ENCODE results near the gene WDR12. TPM values are rescaled to one million over a fixed set of nuclear protein-coding genes. Genes with fewer than 3 reads are reported as not detected.

The WDR12 gene
- total RNA-seq, 1 donor from 2014 or later, result 33.5 TPM

DNA sequence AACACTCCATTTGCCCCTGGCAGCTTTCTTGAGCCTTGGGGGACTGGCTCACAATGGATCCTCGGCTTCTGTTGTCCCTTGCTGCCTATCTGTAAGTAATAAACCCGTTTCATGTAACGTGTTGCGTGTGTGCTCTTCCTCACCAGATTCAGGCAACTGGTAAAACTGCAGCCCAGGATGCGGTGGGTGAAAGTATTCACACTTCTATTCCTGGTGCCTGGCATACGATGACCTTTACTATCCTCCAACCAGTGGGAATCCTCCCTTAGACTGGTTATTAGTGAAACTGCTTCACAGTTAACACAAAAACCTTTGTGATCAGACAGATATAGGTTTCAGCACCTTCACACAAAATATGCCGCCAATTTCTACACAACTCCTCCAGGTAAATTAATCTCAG is 26.3 kb downstream of the WDR12 start:
- Mint-ChIP-seq H3K9me3 (ENCODE audit: unreplicated experiment) (no peaks in the 10 kb centered on the region), H3K36me3 (ENCODE audit: low read depth, unreplicated experiment) (no peaks in the 10 kb centered on the region), H3K4me3 (ENCODE audit: unreplicated experiment) (no peak overlapping the region), H3K4me1 (ENCODE audit: unreplicated experiment) (peaks cover 4% of the 10 kb centered on the region), H3K27ac (ENCODE audit: unreplicated experiment) (no peak overlapping the region), H3K27me3 (ENCODE audit: unreplicated experiment) (no peaks in the 10 kb centered on the region)
- no peak for DNase-seq (ENCODE audit: low spot score)
- TF ChIP-seq, protein P1, sequence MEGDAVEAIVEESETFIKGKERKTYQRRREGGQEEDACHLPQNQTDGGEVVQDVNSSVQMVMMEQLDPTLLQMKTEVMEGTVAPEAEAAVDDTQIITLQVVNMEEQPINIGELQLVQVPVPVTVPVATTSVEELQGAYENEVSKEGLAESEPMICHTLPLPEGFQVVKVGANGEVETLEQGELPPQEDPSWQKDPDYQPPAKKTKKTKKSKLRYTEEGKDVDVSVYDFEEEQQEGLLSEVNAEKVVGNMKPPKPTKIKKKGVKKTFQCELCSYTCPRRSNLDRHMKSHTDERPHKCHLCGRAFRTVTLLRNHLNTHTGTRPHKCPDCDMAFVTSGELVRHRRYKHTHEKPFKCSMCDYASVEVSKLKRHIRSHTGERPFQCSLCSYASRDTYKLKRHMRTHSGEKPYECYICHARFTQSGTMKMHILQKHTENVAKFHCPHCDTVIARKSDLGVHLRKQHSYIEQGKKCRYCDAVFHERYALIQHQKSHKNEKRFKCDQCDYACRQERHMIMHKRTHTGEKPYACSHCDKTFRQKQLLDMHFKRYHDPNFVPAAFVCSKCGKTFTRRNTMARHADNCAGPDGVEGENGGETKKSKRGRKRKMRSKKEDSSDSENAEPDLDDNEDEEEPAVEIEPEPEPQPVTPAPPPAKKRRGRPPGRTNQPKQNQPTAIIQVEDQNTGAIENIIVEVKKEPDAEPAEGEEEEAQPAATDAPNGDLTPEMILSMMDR (IDR thresholded peaks at IDR 0.05; ENCODE audit: unreplicated experiment), result no peak

DNA sequence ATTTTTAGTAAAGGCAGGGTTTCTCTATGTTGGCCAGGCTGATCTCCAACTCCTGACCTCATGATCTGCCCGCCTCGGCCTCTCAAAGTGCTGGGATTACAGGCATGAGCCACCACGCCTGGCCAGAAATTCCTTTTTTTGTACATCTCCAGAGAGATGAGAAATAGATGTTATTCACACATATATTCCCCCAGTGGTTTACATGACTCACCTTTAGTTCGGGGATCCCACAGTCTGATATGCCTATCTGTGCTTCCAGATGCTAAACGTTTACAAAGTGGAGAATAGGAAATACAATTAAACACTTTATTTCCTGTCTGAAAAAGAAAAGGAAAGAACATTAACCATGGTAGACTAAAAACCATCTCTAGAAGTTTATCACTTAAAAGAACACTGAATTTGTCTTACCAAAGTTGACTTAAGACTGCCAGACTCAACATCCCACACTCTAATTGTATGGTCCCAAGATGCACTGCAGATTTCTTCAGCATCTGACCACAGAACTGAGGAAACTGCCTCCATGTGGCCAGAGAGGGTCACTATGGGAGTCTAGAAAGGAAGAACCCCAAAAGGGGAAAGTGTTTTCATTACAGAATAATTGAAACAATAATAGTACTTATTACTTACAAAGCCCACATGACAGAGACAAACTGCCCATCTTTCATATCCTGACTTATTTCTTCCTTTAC is 27.3 kb downstream of the WDR12 start:
- Mint-ChIP-seq H3K4me3 (ENCODE audit: unreplicated experiment) (no peak overlapping the region), H3K4me1 (ENCODE audit: unreplicated experiment) (peaks cover 4% of the 10 kb centered on the region), H3K27ac (ENCODE audit: unreplicated experiment) (no peak overlapping the region), H3K9me3 (ENCODE audit: unreplicated experiment) (no peaks in the 10 kb centered on the region), H3K36me3 (ENCODE audit: low read depth, unreplicated experiment) (no peaks in the 10 kb centered on the region), H3K27me3 (ENCODE audit: unreplicated experiment) (no peaks in the 10 kb centered on the region)
- DNase-seq (ENCODE audit: low spot score), result no peak
- TF ChIP-seq, protein P1 (IDR thresholded peaks at IDR 0.05; ENCODE audit: unreplicated experiment), result no peak

DNA sequence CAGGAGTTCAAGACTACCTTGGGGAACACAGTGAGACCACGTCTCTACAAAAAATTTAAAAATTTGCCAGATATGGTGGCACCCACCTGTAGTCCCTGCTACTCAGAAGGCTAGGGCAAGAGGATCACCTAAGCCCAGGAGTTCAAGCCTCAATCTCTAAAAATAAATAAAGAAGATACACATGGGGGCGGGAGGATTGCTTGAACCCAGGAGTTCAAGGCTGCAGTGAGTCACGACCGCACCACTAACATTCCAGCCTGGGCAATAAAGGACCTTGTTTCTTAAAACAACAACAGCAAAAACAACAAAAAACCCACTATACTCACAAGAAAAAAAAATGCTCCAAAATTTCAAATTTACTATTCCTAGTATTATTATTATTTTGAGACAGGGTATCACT is 29.9 kb downstream of the WDR12 start:
- Mint-ChIP-seq H3K27me3 (ENCODE audit: unreplicated experiment) (no peaks in the 10 kb centered on the region), H3K36me3 (ENCODE audit: low read depth, unreplicated experiment) (no peaks in the 10 kb centered on the region), H3K4me1 (ENCODE audit: unreplicated experiment) (peaks cover 4% of the 10 kb centered on the region), H3K4me3 (ENCODE audit: unreplicated experiment) (no peak overlapping the region), H3K9me3 (ENCODE audit: unreplicated experiment) (no peaks in the 10 kb centered on the region), H3K27ac (ENCODE audit: unreplicated experiment) (no peak overlapping the region)
- DNase-seq (ENCODE audit: low spot score), result no peak
- TF ChIP-seq, protein P1 (IDR thresholded peaks at IDR 0.05; ENCODE audit: unreplicated experiment), result no peak

DNA sequence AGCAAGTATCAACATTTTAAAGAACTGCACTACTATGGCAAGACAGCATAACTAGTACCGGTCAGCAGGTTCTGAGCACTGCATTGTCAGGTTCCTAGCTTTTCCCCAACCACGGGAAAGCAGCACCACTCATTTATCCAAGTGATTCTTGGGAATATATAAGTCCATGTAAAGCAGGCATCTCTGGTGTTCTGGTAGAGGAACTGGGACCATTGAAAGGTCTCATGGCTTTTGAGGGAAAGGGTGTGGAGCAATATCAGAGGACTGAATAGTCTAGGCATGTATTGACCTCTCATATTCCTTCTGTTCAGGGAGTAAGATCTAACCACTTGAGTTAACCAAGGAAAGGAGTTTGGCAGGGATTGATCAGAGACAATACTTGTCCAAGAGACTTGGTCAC is 33.8 kb downstream of the WDR12 start:
- no peak for DNase-seq (ENCODE audit: low spot score)
- Mint-ChIP-seq H3K9me3 (ENCODE audit: unreplicated experiment) (no peaks in the 10 kb centered on the region), H3K36me3 (ENCODE audit: low read depth, unreplicated experiment) (no peaks in the 10 kb centered on the region), H3K27me3 (ENCODE audit: unreplicated experiment) (peaks cover 3% of the 10 kb centered on the region), H3K27ac (ENCODE audit: unreplicated experiment) (no peak overlapping the region), H3K4me1 (ENCODE audit: unreplicated experiment) (no peaks in the 10 kb centered on the region), H3K4me3 (ENCODE audit: unreplicated experiment) (no peak overlapping the region)
- TF ChIP-seq, protein P1 (IDR thresholded peaks at IDR 0.05; ENCODE audit: unreplicated experiment), result no peak

DNA sequence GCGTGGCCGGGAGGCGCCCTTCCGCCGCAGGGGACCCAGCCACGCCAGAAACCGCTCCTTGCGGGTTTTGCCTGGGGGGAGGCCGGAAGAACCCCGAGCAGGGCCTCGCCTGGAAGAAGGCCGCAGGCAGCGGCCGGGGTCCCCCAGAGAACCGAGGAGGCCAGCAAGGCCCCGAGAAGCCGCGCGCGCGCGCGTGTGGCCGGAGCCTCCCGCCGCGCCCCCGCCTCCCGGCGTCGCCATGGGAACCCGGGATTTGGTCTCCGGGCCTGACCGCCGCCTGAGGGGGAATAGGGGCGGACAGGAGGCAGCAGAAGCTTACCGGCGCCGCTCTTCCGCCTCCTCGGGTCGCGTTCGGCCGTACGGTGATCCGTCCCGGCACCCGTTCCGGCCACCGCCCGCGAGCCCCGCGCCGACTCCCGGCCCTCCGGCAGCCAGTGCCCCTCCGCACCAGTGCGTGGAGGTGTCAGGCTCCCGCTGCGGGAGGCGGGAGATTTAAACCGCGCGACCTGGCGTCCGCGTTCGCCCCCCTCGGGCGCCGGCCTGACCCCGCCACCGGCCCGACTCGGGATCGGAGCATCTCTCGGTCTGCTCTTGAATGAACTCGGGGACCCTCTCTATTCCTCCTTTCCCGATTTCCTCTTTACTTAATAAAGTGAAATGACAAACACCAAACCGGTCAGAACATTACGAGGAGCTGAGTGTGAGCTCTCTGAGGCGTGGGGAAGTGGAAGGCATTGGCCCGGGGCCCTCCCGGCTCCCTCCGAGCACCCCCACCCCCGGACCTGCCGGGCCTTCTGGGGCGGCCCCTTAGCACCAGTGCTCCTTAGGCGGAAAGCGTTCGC is 40.0 kb downstream of the WDR12 start, which contains the start of gene ICA1L:
Gene ICA1L (minus strand): TSS at position 467 of the 842 bp plus-strand sequence. CDS start 42,757 bp downstream, outside the sequence.
- no peaks in the 10 kb centered on the region for H3K9me3 Mint-ChIP-seq (ENCODE audit: unreplicated experiment)
- H3K4me3 Mint-ChIP-seq (ENCODE audit: unreplicated experiment), result peak within 1 kb of the TSS; percentile 91
- peaks cover 2% of the 10 kb centered on the region for H3K4me1 Mint-ChIP-seq (ENCODE audit: unreplicated experiment)
- TF ChIP-seq, protein P1 (IDR thresholded peaks at IDR 0.05; ENCODE audit: unreplicated experiment), result no peak
- H3K36me3 Mint-ChIP-seq (ENCODE audit: low read depth, unreplicated experiment), result no peaks in the 10 kb centered on the region
- H3K27me3 Mint-ChIP-seq (ENCODE audit: unreplicated experiment), result peaks cover 4% of the 10 kb centered on the region
- peak within 1 kb of the TSS; percentile 80 for H3K27ac Mint-ChIP-seq (ENCODE audit: unreplicated experiment)
- DNase-seq (ENCODE audit: low spot score), result peak; percentile 71

All from endothelial cell (in vitro differentiated cells).